GM23338 (cell line): ENCODE measurements around the gene ATP5MG.

Experiments used
- CREB1 ChIP-seq: fragments of 250-450 bp; sonication (Bioruptor Pico); IDR thresholded peaks from 2 replicates; pipeline ENCODE4 v1.5.0; 2020; ENCODE audit warnings: low read depth, mild to moderate bottlenecking, moderate library complexity
- ETS1 ChIP-seq: IDR thresholded peaks from 2 replicates; pipeline ENCODE4 v1.6.1; 2016; ENCODE audit warnings: antibody characterized with exemption
- EZH2 ChIP-seq: fragments of 200-600 bp; sonication (generic); IDR thresholded peaks from one replicate; pipeline ENCODE4 v1.8.0; 2017; ENCODE audit warnings: antibody characterized with exemption, mild to moderate bottlenecking, low read depth; ENCODE audit not compliant: unreplicated experiment
- EZH2phosphoT487 ChIP-seq: fragments of 200-600 bp; sonication (generic); IDR thresholded peaks from one replicate; pipeline ENCODE4 v1.8.1; 2018; ENCODE audit warnings: antibody characterized with exemption; ENCODE audit not compliant: unreplicated experiment
- JUNB ChIP-seq: IDR thresholded peaks from one replicate; pipeline ENCODE4 v1.6.1; 2016; ENCODE audit warnings: antibody characterized with exemption; ENCODE audit not compliant: unreplicated experiment
- POLR2AphosphoS5 ChIP-seq: IDR thresholded peaks from 2 replicates; pipeline ENCODE4 v1.6.1; 2016; ENCODE audit warnings: antibody characterized with exemption, low read depth
- ZNF331 ChIP-seq: fragments of 250-450 bp; sonication (Bioruptor Pico); IDR thresholded peaks from 2 replicates; pipeline ENCODE4 v1.5.0; 2020; ENCODE audit warnings: low read depth, mild to moderate bottlenecking, moderate library complexity
- ZNF462 ChIP-seq: fragments of 250-450 bp; sonication (Bioruptor Pico); IDR thresholded peaks from 2 replicates; pipeline ENCODE4 v1.5.0; 2020; ENCODE audit warnings: mild to moderate bottlenecking, moderate library complexity
- TF ChIP-seq, protein P1 (sequence below), 2 experiments: fragments of 200-600 bp in 1 of 2; sonication (generic) in 1 of 2; conservative IDR thresholded peaks; 2 replicates each; pipeline versions ENCODE4 v1.5.1 to v1.6.1; 2016 to 2017; ENCODE audit warnings: antibody characterized with exemption in 2 of 2, low read depth in 2 of 2, mild to moderate bottlenecking in 2 of 2, moderate library complexity in 1 of 2
- TF ChIP-seq, protein P2 (sequence below): IDR thresholded peaks from one replicate; pipeline ENCODE4 v1.6.1; 2018; ENCODE audit warnings: antibody characterized with exemption; ENCODE audit not compliant: unreplicated experiment

DNA sequence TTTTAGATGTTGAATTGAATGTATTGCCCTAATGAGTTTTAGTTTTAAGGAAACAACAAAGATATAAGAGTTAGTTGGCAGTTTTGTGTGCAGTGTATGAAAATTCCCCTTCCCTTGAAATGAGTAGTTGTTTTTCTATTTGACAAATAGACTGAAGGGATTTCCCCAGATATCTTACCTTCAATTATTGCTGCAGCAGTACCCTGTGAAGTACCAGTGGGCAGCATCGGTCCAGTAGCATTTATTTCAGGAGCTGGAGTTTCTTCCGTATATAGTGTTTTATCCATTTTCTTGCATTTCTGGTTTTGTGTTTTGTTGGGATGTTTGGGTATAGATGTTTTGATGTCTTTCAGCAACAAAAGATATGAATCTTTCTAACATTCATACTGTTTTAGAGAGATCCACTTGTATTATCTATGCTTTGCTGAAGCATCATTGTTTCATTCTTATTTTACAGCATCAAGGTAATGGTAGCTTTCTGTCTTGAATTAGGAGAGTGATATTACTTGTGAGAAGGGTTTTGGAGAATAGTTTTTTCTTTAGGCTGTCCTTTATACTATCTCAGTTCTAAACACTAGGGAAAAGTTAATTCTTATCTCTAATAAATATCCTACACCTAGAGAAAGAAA, 42.3 kb downstream of the ATP5MG start:
- TF ChIP-seq, protein P1, sequence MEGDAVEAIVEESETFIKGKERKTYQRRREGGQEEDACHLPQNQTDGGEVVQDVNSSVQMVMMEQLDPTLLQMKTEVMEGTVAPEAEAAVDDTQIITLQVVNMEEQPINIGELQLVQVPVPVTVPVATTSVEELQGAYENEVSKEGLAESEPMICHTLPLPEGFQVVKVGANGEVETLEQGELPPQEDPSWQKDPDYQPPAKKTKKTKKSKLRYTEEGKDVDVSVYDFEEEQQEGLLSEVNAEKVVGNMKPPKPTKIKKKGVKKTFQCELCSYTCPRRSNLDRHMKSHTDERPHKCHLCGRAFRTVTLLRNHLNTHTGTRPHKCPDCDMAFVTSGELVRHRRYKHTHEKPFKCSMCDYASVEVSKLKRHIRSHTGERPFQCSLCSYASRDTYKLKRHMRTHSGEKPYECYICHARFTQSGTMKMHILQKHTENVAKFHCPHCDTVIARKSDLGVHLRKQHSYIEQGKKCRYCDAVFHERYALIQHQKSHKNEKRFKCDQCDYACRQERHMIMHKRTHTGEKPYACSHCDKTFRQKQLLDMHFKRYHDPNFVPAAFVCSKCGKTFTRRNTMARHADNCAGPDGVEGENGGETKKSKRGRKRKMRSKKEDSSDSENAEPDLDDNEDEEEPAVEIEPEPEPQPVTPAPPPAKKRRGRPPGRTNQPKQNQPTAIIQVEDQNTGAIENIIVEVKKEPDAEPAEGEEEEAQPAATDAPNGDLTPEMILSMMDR (conservative IDR thresholded peaks at IDR 0.05; ENCODE audit: low read depth in 2 of 2): no peak
- TF ChIP-seq EZH2phosphoT487: no peak
- TF ChIP-seq CREB1 (CRISPR knock-in tag): no peak
- TF ChIP-seq EZH2: no peak
- TF ChIP-seq POLR2AphosphoS5: no peak
- TF ChIP-seq, protein P2, sequence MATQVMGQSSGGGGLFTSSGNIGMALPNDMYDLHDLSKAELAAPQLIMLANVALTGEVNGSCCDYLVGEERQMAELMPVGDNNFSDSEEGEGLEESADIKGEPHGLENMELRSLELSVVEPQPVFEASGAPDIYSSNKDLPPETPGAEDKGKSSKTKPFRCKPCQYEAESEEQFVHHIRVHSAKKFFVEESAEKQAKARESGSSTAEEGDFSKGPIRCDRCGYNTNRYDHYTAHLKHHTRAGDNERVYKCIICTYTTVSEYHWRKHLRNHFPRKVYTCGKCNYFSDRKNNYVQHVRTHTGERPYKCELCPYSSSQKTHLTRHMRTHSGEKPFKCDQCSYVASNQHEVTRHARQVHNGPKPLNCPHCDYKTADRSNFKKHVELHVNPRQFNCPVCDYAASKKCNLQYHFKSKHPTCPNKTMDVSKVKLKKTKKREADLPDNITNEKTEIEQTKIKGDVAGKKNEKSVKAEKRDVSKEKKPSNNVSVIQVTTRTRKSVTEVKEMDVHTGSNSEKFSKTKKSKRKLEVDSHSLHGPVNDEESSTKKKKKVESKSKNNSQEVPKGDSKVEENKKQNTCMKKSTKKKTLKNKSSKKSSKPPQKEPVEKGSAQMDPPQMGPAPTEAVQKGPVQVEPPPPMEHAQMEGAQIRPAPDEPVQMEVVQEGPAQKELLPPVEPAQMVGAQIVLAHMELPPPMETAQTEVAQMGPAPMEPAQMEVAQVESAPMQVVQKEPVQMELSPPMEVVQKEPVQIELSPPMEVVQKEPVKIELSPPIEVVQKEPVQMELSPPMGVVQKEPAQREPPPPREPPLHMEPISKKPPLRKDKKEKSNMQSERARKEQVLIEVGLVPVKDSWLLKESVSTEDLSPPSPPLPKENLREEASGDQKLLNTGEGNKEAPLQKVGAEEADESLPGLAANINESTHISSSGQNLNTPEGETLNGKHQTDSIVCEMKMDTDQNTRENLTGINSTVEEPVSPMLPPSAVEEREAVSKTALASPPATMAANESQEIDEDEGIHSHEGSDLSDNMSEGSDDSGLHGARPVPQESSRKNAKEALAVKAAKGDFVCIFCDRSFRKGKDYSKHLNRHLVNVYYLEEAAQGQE: no peak
- no peak for TF ChIP-seq ZNF462 (CRISPR knock-in tag)
- no peak for TF ChIP-seq JUNB
- TF ChIP-seq ZNF331: no peak
- TF ChIP-seq ETS1: no peak
